GM18870 (cell line): ENCODE data around the gene TMEM131L.
"Not testable (repeated sequence)": the region's sequence is repeated elsewhere in the genome, so short reads cannot be mapped to it uniquely, and the experiment has no call there.

Experiments used
- ATAC-seq: cut with Tn5 transposase; IDR thresholded peaks from one replicate; pipeline ENCODE4 v1.9.1; 2021; ENCODE audit warnings: moderate library complexity; ENCODE audit not compliant: unreplicated experiment

TMEM131L gene

DNA sequence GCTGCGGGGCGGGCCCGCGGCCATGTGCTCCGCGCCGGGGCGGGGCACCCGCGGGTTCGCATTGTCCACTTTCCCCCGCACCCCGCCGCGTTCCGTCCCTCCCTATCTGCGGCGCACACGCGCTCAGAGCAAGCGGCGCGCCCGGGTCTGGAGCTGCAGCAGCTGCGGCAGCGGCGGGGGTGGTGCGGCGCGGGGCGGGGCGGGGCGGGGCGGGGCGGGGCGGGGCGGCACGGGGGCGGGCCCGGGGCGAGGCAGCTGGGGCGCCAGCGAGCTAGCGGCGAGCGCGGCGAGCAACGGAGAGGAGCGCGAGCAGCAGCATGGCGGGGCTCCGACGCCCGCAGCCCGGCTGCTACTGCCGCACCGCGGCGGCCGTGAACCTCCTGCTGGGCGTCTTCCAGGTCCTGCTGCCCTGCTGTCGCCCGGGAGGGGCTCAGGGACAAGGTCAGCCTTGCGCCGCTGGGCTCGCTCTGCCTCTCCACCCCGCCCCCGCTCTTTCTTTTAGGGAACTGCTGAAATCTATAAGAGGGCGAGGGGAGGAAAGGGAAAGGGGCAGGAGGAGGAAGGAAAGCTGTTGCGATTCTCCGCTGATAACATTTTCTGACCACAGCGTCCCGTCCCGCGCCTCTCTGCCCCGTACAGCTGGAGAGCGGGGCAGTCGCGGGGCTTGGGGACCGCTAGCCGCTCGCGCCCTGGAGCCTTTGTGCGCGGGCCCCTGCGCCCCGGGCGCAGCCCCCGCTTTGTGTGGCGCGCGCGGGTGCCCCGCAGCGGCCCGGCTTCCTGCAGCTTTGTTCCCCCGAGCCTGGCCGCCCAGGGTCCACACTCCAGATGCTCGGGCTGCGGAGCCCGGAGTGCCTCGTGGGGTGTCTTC lies at the start of gene TMEM131L:
TMEM131L (plus strand) TSS at position 280 of the 868 bp plus-strand sequence; CDS start at position 318, 38 bp downstream.
- ATAC-seq: no peak

- not testable (repeated sequence) for ATAC-seq
These were observed 49.7 kb upstream of the TMEM131L start for GRCh38 chr4:153416456-153416855.

- no peak for ATAC-seq
These were observed 48.0 kb upstream of the TMEM131L start for GRCh38 chr4:153418121-153418520.

DNA sequence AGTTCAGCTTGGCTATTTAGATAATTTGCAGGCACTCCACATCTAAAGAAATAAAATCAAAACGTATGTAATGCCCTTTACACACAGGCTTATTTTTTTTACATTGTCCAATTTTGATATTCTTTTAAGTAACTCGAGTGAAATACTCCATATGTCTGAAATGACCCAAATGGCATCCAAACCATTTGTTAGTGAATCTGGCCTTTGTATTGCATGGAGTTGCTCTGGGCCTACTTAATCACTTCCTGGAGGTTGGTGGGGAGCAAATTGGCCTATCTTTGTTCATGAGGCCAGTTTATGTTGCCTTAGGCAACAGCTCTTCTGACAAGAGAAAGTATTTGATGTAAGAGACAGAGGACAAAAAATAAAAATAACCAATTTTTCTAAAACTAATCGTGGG lies 47.6 kb upstream of the TMEM131L start:
- no peak for ATAC-seq

DNA sequence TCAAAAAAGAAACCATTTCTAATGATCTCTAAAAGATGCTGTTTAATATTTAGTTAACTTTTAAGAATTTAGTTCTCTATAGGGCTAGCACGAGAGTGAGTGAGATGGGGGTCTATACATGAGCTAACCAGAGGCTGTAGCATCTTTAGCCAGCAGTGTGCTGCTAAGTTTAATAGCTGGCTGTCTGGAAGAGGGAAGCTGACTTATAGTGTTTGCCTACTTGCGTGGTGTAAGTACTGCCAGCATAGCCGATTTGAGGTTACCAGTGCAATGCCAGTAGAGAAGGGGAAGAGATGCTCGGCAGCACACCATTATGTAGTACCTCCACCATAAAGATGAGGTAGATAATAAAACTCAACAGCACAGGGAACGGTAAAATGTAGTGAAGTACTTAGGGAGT lies 47.1 kb upstream of the TMEM131L start:
- ATAC-seq: no peak

DNA sequence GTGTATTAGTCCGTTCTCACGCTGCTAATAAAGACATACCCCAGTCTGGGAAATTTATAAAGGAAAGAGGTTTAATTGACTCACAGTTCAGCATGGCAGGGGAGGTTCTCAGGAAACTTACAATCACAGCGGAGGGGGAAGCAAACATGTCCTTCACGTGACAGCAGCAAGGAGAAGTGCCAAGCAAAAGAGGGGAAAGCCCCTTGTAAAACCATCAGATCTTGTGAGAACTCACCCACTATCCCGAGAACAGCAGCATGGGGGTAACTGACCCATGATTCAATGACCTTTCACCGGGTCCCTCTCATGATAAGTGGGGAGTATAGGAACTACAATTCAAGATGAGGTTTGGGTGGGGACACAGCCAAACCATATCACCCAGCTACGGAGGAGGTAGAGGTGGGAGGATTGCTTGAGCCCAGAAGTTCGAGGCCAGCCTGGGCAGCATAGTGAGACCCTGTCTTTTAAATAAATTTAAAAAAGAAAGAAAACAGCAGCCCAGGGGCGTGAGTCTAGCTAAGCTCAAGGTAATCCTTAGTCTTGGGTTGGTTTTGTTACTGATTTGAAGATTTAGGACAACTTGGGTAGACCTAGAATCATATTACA lies 46.4 kb upstream of the TMEM131L start:
- ATAC-seq: no peak

DNA sequence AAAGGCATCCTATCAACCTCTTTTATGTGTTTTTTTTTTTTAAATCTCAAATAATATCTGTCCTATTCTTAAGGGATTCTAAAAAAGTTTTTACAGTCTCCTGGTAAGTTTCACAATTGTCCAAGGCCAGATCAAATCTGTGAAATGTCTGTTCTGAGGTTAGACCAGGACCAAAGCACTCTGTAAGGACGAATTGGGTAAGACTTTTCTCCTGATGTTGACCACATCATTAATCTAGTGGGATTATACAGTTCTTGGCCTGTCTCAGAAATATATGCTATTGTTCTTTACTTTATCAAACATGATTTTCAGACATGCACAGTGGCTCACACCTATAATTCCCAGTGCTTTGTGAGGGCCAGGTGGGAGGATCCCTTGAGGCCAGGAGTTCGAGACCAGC lies 45.8 kb upstream of the TMEM131L start:
- no peak for ATAC-seq

- ATAC-seq: peak; percentile 76
These were observed 44.2 kb upstream of the TMEM131L start for GRCh38 chr4:153421941-153422340.

GRCh38 chr4:153426207-153426885 lies 39.8 kb upstream of the TMEM131L start:
- ATAC-seq: no peak

DNA sequence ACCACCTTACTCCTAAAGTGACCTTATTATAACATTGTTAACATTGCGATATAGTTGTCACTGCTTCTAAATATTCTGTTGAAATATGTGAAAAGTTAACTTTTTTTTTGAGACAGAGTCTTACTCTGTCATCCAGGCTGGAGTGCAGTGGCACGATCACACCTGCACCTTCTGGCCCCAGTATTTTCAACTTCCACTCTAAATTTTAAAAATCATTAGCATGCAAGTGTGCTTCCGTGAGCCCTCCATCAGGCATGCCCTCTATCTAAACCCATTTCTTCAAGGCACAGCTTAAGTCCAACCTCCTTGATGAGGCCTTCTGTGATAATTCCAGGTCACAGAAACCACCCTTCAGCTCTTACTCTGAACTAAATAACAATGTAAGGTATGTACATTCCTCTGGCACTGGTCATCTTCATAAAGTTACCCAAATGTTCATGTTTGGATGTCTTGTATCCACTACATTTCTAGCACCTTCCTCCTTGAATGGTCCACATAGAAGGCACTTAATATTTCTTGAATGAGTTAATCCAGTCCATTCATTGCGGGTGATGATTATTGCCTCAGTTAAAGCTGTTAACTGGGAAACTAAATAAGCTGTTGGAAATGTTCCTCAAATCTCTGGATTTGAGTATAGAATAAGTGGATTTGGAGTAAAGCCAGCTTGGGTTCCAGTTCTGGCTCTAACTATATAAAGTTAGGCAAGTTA lies 38.6 kb upstream of the TMEM131L start:
- ATAC-seq: no peak

DNA sequence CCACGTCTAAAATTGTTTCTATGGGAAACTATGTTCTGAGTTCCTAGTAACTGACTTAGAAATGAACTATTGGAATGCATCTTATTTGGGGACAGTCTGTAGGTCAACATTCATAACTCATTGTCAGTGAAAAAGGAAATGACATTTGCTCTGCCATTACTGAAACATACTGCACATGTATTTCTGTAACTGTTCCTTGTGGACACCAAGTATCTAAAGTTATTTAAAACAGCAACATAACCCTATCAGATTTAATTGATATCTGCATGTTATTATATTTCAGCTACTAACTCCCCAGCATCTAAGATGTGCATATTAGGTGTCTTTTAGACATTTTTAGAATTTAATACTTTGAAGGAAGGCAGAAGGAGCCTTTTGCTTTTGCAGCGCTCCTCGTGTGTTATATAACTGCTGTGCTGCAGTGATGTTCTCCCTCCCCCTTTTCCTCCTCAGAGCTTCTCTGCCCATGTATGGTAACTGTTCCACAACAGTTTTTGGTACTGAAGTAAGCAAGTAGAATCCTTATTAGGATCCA lies 37.2 kb upstream of the TMEM131L start:
- ATAC-seq: no peak

DNA sequence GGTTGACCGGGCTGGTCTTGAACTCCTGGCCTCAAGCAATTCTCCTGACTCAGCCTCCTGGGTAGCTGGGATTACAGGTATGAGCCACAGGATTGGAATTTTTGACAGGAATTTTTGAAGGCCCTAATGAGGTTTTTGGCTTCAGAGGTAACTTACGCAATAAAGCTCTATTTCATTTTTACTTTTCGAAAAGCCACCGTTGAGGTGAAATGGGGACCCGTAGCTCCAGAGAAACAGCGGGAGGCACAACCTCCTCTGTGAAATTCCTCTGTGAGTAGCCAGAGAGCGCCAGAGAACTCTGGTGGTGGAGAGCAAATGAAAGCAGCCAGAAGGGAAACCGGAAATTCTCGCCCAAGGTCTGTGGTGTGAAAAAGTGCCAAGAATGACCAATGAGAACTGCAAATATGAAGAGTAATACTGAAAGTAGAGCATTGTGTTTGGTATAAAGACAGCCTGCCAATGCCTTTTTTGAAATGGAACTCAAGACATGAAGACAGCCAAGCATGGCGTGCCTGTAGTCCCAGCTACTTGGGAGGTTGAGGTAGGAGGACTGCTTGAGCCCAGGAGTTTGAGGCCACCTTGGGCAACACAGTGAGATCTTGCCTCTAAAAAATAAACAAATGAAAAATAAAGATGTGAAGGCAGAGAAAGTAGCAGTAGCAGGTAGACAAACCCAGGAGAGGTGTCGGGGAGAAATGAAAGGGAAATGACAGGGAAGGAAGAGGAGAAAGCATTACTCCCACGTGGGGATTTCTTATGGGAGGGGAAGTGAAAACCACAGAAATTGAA lies 33.0 kb upstream of the TMEM131L start:
- ATAC-seq: peak; percentile 96

GRCh38 chr4:153433754-153434105 lies 32.4 kb upstream of the TMEM131L start:
- no peak for ATAC-seq

GRCh38 chr4:153434190-153434589 lies 32.0 kb upstream of the TMEM131L start:
- no peak for ATAC-seq

DNA sequence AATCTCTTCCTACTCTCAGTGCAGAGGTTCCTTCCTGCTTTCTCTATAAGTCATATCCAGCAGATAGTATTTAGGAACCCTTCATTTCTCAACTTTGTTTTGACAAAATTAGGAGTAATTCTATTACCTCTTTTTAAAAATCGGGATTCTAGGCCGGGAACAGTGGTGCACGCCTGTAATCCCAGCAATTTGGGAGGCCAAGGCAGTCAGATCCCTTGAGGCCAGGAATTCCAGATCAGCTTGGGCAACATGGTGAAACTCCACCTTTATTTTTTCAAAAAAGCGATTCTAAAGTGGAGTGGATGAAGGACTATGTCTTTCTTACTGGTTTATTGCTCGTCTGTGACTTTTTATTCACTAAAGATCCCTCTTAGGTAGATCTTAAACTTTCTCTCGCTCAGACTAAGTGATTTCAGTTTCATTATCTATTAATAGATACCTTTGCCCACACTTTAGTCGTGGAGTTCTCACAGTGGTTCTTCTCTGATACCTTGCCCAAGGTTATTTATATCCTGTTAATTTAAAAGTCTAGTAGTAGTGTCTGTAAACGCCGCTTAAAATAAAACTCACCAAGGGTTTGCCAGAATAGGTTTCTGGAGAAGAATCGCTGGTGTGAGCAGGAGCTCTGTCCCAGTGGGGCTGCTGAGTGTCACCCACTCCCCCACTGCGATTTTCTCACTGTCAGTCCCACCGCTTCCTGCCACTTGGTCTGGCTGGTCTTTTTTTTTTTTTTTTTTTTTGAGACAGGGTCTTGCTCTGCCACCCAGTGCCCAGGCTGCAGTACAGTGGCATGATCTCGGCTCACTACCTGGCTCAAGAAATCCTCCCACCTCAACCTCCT lies 27.0 kb upstream of the TMEM131L start:
- peak; percentile 87 for ATAC-seq

GRCh38 chr4:153439831-153440230 lies 26.3 kb upstream of the TMEM131L start:
- ATAC-seq: peak; percentile 4

GRCh38 chr4:153440475-153440874 lies 25.7 kb upstream of the TMEM131L start:
- no peak for ATAC-seq

DNA sequence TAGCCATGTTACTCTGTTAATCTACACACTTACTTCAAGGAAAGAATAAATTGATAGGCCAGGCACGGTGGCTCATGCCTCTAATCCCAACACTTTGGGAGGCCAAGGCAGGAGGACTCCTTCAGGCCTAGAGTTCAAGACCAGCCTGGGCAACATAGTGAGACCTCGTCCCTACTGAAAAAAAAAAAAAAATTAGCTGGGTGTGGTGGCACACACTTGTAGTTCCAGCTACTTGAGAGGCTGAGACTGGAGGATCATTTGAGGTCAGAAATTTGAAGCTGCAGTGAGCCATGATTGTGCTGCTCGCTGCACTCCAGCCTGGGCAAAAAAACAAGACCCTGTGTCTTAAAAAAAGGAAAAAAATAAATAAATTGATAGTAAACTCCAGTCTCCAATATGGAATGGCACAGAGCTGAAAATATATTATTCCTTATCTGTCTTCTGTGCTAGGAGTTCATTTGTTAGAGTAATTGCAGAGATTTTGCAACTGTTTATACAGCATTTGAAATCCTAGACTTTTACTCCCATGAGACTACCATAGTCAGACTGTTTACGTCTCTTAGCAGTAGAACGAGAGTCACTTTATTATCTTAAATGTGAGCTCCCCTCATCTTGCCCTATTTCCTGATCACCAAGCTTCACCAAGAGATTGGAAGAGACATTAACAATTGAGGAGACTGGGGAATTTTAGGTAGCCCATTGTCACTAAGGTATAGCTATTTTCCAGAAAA lies 18.8 kb upstream of the TMEM131L start:
- ATAC-seq: no peak
